H1 (cell line): ENCODE results near the gene SSH2.

Experiments
- CTCF ChIP-seq, 3 experiments: IDR thresholded peaks; 1 replicate in 2 of 3; 2 replicates in 1 of 3; pipeline versions ENCODE4 v1.5.1 to v1.6.1; 2011; ENCODE audit warnings: low read length in 3 of 3, mild to moderate bottlenecking in 3 of 3, inconsistent platforms in 2 of 3, low read depth in 1 of 3, moderate library complexity in 1 of 3; ENCODE audit not compliant: insufficient read depth in 1 of 3; ENCODE audit errors: control extremely low read depth in 1 of 3
- JUN ChIP-seq: IDR thresholded peaks from 2 replicates; pipeline ENCODE4 v1.6.1; 2011; ENCODE audit warnings: low read depth, mild to moderate bottlenecking, improper control_type of control experiment, low read length
- KDM1A ChIP-seq: fragments of 200-600, 300-600 bp; sonication (generic); IDR thresholded peaks from 2 replicates; pipeline ENCODE4 v1.7.1; 2016; ENCODE audit warnings: mild to moderate bottlenecking, low read length, borderline replicate concordance
- POLR2A ChIP-seq, 2 experiments: IDR thresholded peaks; 1 replicate in 1 of 2; 2 replicates in 1 of 2; pipeline ENCODE4 v1.6.1; 2011; ENCODE audit warnings: low read depth in 2 of 2, low read length in 2 of 2, mild to moderate bottlenecking in 2 of 2; ENCODE audit errors: control extremely low read depth in 1 of 2
- POLR2AphosphoS5 ChIP-seq: IDR thresholded peaks from 2 replicates; pipeline ENCODE4 v1.6.1; 2011; ENCODE audit warnings: low read depth, low read length
- RNF2 ChIP-seq: fragments of 200-900, 300-1000 bp; sonication (generic); IDR thresholded peaks from 2 replicates; pipeline ENCODE4 v1.7.1; 2016; ENCODE audit warnings: borderline replicate concordance, low read depth, mild to moderate bottlenecking, antibody characterized with exemption, low read length; ENCODE audit not compliant: poor library complexity, severe bottlenecking; ENCODE audit errors: missing control alignments
- SRF ChIP-seq: IDR thresholded peaks from 2 replicates; pipeline ENCODE4 v1.6.1; 2011; ENCODE audit warnings: mild to moderate bottlenecking, low read depth, low read length, moderate library complexity
- TBP ChIP-seq: IDR thresholded peaks from 2 replicates; pipeline ENCODE4 v1.6.1; 2011; ENCODE audit warnings: low read depth, low read length, improper control_type of control experiment
- TF ChIP-seq, protein P1 (sequence below): IDR thresholded peaks from 2 replicates; pipeline ENCODE4 v1.6.1; 2012; ENCODE audit warnings: inconsistent platforms

DNA sequence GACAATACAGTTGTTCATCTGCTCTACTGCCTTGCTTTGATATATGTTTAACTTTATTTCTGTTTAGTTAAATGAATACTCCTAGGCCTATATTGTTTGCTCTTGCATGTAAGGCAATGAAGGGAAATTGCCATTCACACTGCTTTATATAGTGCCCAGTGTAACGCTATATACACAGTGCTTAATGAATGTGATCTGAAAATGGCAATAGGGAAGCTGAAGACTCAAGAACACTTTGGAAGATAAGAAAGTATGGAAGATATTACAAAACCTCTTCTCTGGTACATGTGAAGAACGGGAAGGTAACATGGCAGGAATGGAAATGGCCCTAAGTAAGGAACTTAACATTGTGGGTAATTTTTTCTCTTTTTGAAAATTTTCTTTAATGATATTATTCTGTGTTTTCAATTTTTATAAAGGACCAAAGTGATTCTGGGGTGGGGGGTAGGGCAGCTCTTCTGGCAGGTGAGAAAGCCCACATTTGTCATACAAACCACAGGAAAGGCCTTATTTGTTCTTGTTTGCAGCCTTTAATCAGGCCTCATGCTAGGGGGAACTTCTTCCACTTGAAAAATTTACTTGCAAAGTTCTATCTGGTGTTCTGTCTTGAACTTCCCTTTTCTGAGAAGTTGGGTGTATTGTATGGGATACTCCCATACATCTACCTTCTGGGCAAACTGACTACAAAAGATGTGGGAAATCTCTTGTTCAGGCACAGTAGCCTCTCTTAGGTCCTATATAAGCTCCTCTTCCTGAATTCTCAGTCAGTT lies 206.6 kb downstream of the SSH2 start:
- TF ChIP-seq CTCF (IDR thresholded peaks at IDR 0.05; ENCODE audit: control extremely low read depth in 1 of 3, insufficient read depth in 1 of 3, low read depth in 1 of 3, low read length in 3 of 3), result no peak
- TF ChIP-seq TBP, result no peak
- TF ChIP-seq, protein P1, sequence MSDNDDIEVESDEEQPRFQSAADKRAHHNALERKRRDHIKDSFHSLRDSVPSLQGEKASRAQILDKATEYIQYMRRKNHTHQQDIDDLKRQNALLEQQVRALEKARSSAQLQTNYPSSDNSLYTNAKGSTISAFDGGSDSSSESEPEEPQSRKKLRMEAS, result no peak
- TF ChIP-seq RNF2, result no peak
- no peak for TF ChIP-seq JUN
- no peak for TF ChIP-seq POLR2A (IDR thresholded peaks at IDR 0.05; ENCODE audit: control extremely low read depth in 1 of 2, low read depth in 2 of 2, low read length in 2 of 2)
- TF ChIP-seq KDM1A, result no peak
- TF ChIP-seq POLR2AphosphoS5, result no peak
- no peak for TF ChIP-seq SRF
